ENCODE measurements around the gene RGS6.

RGS6 gene

GRCh38 chr14:72270147-72270727, 338.0 kb downstream of the RGS6 start:
- Histone ChIP-seq H3K36me3 (ENCODE audit: control insufficient read depth, insufficient read depth, low read length) (no peaks in the 10 kb centered on the region), H3K27me3 (ENCODE audit: control insufficient read depth, insufficient read depth, low read length) (no peaks in the 10 kb centered on the region), H3K4me1 (ENCODE audit: control insufficient read depth, insufficient read depth, low read length) (no peaks in the 10 kb centered on the region), H3K4me3 (ENCODE audit: low read depth, low read length) (no peak overlapping the region), H3K9ac (ENCODE audit: low read depth, low read length) (no peak overlapping the region), H3K9me3 (ENCODE audit: control insufficient read depth, insufficient read depth, low read length) (no peaks in the 10 kb centered on the region)

GRCh38 chr14:72270749-72271148, 338.5 kb downstream of the RGS6 start:
- Histone ChIP-seq H3K36me3 (ENCODE audit: control insufficient read depth, insufficient read depth, low read length) (no peaks in the 10 kb centered on the region), H3K4me3 (ENCODE audit: low read depth, low read length) (no peak overlapping the region), H3K9me3 (ENCODE audit: control insufficient read depth, insufficient read depth, low read length) (no peaks in the 10 kb centered on the region), H3K27me3 (ENCODE audit: control insufficient read depth, insufficient read depth, low read length) (no peaks in the 10 kb centered on the region), H3K4me1 (ENCODE audit: control insufficient read depth, insufficient read depth, low read length) (no peaks in the 10 kb centered on the region), H3K9ac (ENCODE audit: low read depth, low read length) (no peak overlapping the region)

DNA sequence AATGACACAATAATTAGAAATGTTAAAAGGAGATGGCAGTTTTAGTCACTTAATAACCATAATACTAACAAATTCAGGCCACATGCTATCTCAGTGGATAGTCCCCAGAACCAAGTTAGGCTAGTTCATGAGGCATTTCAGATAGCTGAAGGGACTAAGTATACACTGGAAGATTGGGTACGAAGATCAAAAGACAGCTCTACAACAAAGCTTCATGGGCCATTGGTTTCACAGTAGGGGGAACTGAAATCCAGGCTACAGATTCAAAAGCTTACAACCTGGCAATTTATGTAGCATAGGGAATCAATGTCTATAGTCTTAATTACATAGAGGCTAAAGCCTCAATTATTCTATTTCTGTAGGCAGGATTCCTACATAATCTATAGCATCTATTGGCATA, 343.0 kb downstream of the RGS6 start:
- H3K9me3 ChIP-seq (ENCODE audit: control insufficient read depth, insufficient read depth, low read length): no peaks in the 10 kb centered on the region
- H3K36me3 ChIP-seq (ENCODE audit: control insufficient read depth, insufficient read depth, low read length): no peaks in the 10 kb centered on the region
- no peak overlapping the region for H3K4me3 ChIP-seq (ENCODE audit: low read depth, low read length)
- H3K27me3 ChIP-seq (ENCODE audit: control insufficient read depth, insufficient read depth, low read length): no peaks in the 10 kb centered on the region
- no peak overlapping the region for H3K9ac ChIP-seq (ENCODE audit: low read depth, low read length)
- H3K4me1 ChIP-seq (ENCODE audit: control insufficient read depth, insufficient read depth, low read length): no peaks in the 10 kb centered on the region

GRCh38 chr14:72278316-72278715, 346.1 kb downstream of the RGS6 start:
- no peak overlapping the region for H3K9ac ChIP-seq (ENCODE audit: low read depth, low read length)
- no peaks in the 10 kb centered on the region for H3K36me3 ChIP-seq (ENCODE audit: control insufficient read depth, insufficient read depth, low read length)
- no peaks in the 10 kb centered on the region for H3K27me3 ChIP-seq (ENCODE audit: control insufficient read depth, insufficient read depth, low read length)
- no peak overlapping the region for H3K4me3 ChIP-seq (ENCODE audit: low read depth, low read length)
- H3K9me3 ChIP-seq (ENCODE audit: control insufficient read depth, insufficient read depth, low read length): peaks cover 3% of the 10 kb centered on the region
- no peaks in the 10 kb centered on the region for H3K4me1 ChIP-seq (ENCODE audit: control insufficient read depth, insufficient read depth, low read length)

- Histone ChIP-seq H3K4me1 (ENCODE audit: control insufficient read depth, insufficient read depth, low read length) (no peaks in the 10 kb centered on the region), H3K9me3 (ENCODE audit: control insufficient read depth, insufficient read depth, low read length) (peaks cover 4% of the 10 kb centered on the region), H3K4me3 (ENCODE audit: low read depth, low read length) (no peak overlapping the region), H3K27me3 (ENCODE audit: control insufficient read depth, insufficient read depth, low read length) (no peaks in the 10 kb centered on the region), H3K9ac (ENCODE audit: low read depth, low read length) (no peak overlapping the region), H3K36me3 (ENCODE audit: control insufficient read depth, insufficient read depth, low read length) (no peaks in the 10 kb centered on the region)
Observed at GRCh38 chr14:72284176-72284575, 351.9 kb downstream of the RGS6 start.

DNA sequence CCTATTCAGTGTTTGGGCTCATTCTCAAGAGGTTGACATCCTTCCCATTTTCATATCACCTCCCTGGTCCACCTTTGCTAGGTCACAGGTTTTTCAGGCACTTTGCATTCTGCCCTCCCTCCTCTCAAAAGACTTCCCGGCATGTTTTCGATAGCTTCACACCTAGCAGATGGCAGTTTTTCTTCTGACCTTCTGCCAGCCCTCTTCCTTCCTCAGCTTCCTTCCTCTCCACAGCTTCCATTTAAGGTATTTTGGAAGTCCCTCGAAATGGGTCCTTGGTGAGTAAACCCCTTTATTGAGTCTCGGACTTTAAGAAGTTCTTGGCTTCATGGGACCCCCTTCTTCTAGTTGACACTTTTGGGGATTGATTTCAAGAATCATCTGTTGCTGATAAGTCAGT, 358.0 kb downstream of the RGS6 start:
- H3K4me1 ChIP-seq (ENCODE audit: control insufficient read depth, insufficient read depth, low read length): peaks cover 2% of the 10 kb centered on the region
- no peak overlapping the region for H3K9ac ChIP-seq (ENCODE audit: low read depth, low read length)
- H3K4me3 ChIP-seq (ENCODE audit: low read depth, low read length): no peak overlapping the region
- no peaks in the 10 kb centered on the region for H3K9me3 ChIP-seq (ENCODE audit: control insufficient read depth, insufficient read depth, low read length)
- no peaks in the 10 kb centered on the region for H3K27me3 ChIP-seq (ENCODE audit: control insufficient read depth, insufficient read depth, low read length)
- no peaks in the 10 kb centered on the region for H3K36me3 ChIP-seq (ENCODE audit: control insufficient read depth, insufficient read depth, low read length)

- Histone ChIP-seq H3K4me1 (ENCODE audit: control insufficient read depth, insufficient read depth, low read length) (peaks cover 2% of the 10 kb centered on the region), H3K4me3 (ENCODE audit: low read depth, low read length) (no peak overlapping the region), H3K9me3 (ENCODE audit: control insufficient read depth, insufficient read depth, low read length) (no peaks in the 10 kb centered on the region), H3K9ac (ENCODE audit: low read depth, low read length) (peak overlapping the region; percentile 30), H3K36me3 (ENCODE audit: control insufficient read depth, insufficient read depth, low read length) (no peaks in the 10 kb centered on the region), H3K27me3 (ENCODE audit: control insufficient read depth, insufficient read depth, low read length) (no peaks in the 10 kb centered on the region)
Observed at GRCh38 chr14:72291908-72292688, 359.9 kb downstream of the RGS6 start.

GRCh38 chr14:72292689-72293024, 360.4 kb downstream of the RGS6 start:
- Histone ChIP-seq H3K9ac (ENCODE audit: low read depth, low read length) (no peak overlapping the region), H3K9me3 (ENCODE audit: control insufficient read depth, insufficient read depth, low read length) (no peaks in the 10 kb centered on the region), H3K27me3 (ENCODE audit: control insufficient read depth, insufficient read depth, low read length) (no peaks in the 10 kb centered on the region), H3K4me1 (ENCODE audit: control insufficient read depth, insufficient read depth, low read length) (peaks cover 2% of the 10 kb centered on the region), H3K36me3 (ENCODE audit: control insufficient read depth, insufficient read depth, low read length) (no peaks in the 10 kb centered on the region), H3K4me3 (ENCODE audit: low read depth, low read length) (no peak overlapping the region)

DNA sequence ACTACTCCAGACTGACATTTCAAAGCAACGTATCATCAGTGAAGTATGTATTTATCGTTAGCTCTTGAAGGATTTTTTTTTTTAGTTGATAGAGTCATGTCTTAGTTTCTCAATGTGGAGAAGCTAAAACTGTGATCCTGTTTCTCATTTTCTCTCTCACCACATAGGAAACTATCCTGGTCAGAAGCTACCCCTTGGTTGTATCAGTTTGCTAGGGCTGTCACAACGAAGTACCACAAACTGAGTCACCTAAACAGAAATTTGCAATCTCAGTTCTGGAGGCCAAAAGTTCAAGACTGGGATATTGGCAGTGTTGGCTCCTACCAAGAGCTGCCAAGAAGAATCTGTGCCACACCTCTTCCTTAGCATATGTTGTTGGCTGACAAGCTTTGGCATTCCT, 369.1 kb downstream of the RGS6 start:
- Histone ChIP-seq H3K36me3 (ENCODE audit: control insufficient read depth, insufficient read depth, low read length) (no peaks in the 10 kb centered on the region), H3K9me3 (ENCODE audit: control insufficient read depth, insufficient read depth, low read length) (no peaks in the 10 kb centered on the region), H3K4me1 (ENCODE audit: control insufficient read depth, insufficient read depth, low read length) (no peaks in the 10 kb centered on the region), H3K27me3 (ENCODE audit: control insufficient read depth, insufficient read depth, low read length) (no peaks in the 10 kb centered on the region), H3K9ac (ENCODE audit: low read depth, low read length) (no peak overlapping the region), H3K4me3 (ENCODE audit: low read depth, low read length) (no peak overlapping the region)

DNA sequence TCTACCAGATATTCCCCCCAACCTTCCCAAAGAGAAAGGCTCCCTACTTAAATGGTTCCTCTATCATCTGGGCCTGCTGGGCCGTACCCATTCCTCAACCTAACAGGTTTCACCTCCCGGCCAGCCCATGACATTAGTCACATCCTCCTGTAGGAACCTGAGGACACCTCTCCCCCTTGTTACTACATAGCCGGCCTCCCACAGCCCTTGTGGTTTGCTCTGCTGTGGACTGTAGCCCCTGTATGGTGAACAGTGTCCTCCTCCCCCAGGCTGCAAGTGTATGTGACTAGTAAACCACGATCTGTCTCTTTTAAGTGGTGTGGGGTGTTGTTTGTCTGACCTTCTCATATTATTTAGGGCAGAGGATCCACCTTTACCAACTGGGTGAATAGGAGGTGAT, 371.7 kb downstream of the RGS6 start:
- Histone ChIP-seq H3K4me3 (ENCODE audit: low read depth, low read length) (no peak overlapping the region), H3K4me1 (ENCODE audit: control insufficient read depth, insufficient read depth, low read length) (no peaks in the 10 kb centered on the region), H3K9me3 (ENCODE audit: control insufficient read depth, insufficient read depth, low read length) (no peaks in the 10 kb centered on the region), H3K27me3 (ENCODE audit: control insufficient read depth, insufficient read depth, low read length) (no peaks in the 10 kb centered on the region), H3K9ac (ENCODE audit: low read depth, low read length) (no peak overlapping the region), H3K36me3 (ENCODE audit: control insufficient read depth, insufficient read depth, low read length) (no peaks in the 10 kb centered on the region)

GRCh38 chr14:72305561-72305960, 373.3 kb downstream of the RGS6 start:
- Histone ChIP-seq H3K27me3 (ENCODE audit: control insufficient read depth, insufficient read depth, low read length) (no peaks in the 10 kb centered on the region), H3K9ac (ENCODE audit: low read depth, low read length) (no peak overlapping the region), H3K4me1 (ENCODE audit: control insufficient read depth, insufficient read depth, low read length) (no peaks in the 10 kb centered on the region), H3K4me3 (ENCODE audit: low read depth, low read length) (no peak overlapping the region), H3K36me3 (ENCODE audit: control insufficient read depth, insufficient read depth, low read length) (no peaks in the 10 kb centered on the region), H3K9me3 (ENCODE audit: control insufficient read depth, insufficient read depth, low read length) (no peaks in the 10 kb centered on the region)

- Histone ChIP-seq H3K36me3 (ENCODE audit: control insufficient read depth, insufficient read depth, low read length) (no peaks in the 10 kb centered on the region), H3K9ac (ENCODE audit: low read depth, low read length) (no peak overlapping the region), H3K27me3 (ENCODE audit: control insufficient read depth, insufficient read depth, low read length) (no peaks in the 10 kb centered on the region), H3K9me3 (ENCODE audit: control insufficient read depth, insufficient read depth, low read length) (no peaks in the 10 kb centered on the region), H3K4me1 (ENCODE audit: control insufficient read depth, insufficient read depth, low read length) (no peaks in the 10 kb centered on the region), H3K4me3 (ENCODE audit: low read depth, low read length) (no peak overlapping the region)
Observed at GRCh38 chr14:72308967-72309485, 376.8 kb downstream of the RGS6 start.
